ENCODE results near the gene RNF208. TPM values are rescaled to one million over a fixed set of nuclear protein-coding genes. Genes with fewer than 3 reads are reported as not detected.

The RNF208 gene
- total RNA-seq, 1 experiment from 2014 or later: 38.0 TPM

GRCh38 chr9:137173796-137174664 lies 48.0 kb downstream of the RNF208 start:
- no peaks in the 10 kb centered on the region for H3K9me2 ChIP-seq (ENCODE audit: insufficient read depth)
- no peaks in the 10 kb centered on the region for H3K27me3 ChIP-seq (ENCODE audit: insufficient read depth, low read depth)
- no peak overlapping the region for H3K27ac ChIP-seq
- intact Hi-C loops (cut with micrococcal nuclease; ENCODE audit: unreplicated experiment): loop anchor here (2.0 kb wide), 1 partner anchor 15 kb away; the partner anchor contains the start of genes ANAPC2 and SSNA1
- H3K9me3 ChIP-seq (ENCODE audit: insufficient read depth, low read depth): no peaks in the 10 kb centered on the region
- POLR2A ChIA-PET (ENCODE audit: unreplicated experiment): no interaction called here
- no peaks in the 10 kb centered on the region for H4K20me1 ChIP-seq (ENCODE audit: insufficient read depth)
- no peak overlapping the region for H3K4me3 ChIP-seq
- CTCF ChIA-PET: no interaction called here
- TF ChIP-seq, protein P1, sequence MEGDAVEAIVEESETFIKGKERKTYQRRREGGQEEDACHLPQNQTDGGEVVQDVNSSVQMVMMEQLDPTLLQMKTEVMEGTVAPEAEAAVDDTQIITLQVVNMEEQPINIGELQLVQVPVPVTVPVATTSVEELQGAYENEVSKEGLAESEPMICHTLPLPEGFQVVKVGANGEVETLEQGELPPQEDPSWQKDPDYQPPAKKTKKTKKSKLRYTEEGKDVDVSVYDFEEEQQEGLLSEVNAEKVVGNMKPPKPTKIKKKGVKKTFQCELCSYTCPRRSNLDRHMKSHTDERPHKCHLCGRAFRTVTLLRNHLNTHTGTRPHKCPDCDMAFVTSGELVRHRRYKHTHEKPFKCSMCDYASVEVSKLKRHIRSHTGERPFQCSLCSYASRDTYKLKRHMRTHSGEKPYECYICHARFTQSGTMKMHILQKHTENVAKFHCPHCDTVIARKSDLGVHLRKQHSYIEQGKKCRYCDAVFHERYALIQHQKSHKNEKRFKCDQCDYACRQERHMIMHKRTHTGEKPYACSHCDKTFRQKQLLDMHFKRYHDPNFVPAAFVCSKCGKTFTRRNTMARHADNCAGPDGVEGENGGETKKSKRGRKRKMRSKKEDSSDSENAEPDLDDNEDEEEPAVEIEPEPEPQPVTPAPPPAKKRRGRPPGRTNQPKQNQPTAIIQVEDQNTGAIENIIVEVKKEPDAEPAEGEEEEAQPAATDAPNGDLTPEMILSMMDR (conservative IDR thresholded peaks at IDR 0.05): no peak
- TF ChIP-seq EZH2 (IDR thresholded peaks at IDR 0.05; ENCODE audit: low read depth): no peak
- H3K79me2 ChIP-seq (ENCODE audit: low read depth): no peaks in the 10 kb centered on the region
- H3K36me3 ChIP-seq (ENCODE audit: low read depth): no peaks in the 10 kb centered on the region
- BruUV-seq (replicated peaks): no TSS peak
- H2AFZ ChIP-seq: no peak overlapping the region
- peaks cover 21% of the 10 kb centered on the region; the same call in 1 of the 2 replicates for H3F3A ChIP-seq (ENCODE audit: insufficient read depth, low read depth)
- peaks cover 13% of the 10 kb centered on the region; the same call in 1 of the 2 replicates for H3K4me1 ChIP-seq (replicated peaks; ENCODE audit: insufficient read depth)
- DNase-seq: no peak
- H3K4me2 ChIP-seq: no peak overlapping the region

DNA sequence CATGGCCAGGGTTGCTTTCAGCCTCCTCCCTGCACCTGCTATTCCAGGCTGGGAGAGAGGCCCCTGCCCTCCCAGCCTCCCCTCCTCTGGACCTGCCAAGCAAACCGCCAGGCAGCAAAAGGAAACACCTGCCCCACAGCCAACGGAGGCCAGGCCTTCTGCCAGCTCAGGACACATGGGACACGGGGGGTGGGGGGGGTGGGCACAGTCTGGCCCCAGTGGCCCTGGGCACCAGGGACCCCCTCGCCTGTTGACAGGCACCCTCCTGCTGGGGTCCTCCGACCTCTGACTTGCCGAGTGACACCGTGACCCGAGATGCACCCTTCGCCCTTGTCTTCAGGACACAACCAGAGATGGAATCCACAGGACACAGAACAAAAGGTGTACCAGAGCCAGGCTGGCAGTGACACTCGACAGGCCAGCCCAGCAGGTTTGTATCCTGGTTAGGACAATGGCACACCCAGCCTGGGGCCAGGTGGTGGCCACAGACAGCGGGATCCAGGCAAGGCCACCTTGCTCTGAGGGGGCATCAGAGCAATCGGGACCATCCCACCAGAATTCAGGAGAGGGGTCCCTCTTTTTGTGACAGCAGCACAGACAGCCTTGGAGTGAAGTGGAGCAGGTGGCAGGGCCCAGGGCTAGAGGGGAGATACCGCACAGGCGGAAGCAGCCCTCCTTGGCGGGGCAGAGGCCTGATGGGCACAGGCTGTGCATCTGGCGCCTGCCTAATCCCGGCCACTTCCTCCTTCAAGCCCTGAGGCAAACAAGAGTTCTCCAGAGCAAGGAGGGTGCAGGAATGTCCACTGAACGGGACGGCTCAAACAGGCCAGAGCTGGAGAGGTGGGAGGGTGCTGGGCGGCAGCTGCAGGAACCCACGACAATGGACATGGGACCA lies 48.9 kb downstream of the RNF208 start:
- no peaks in the 10 kb centered on the region for H3K36me3 ChIP-seq (ENCODE audit: low read depth)
- no TSS peak for BruUV-seq (replicated peaks)
- no peaks in the 10 kb centered on the region for H3K9me2 ChIP-seq (ENCODE audit: insufficient read depth)
- ChIA-PET POLR2A (ENCODE audit: unreplicated experiment) (no interaction called here), CTCF (no interaction called here)
- TF ChIP-seq, protein P1 (conservative IDR thresholded peaks at IDR 0.05): no peak
- no peak for TF ChIP-seq EZH2 (IDR thresholded peaks at IDR 0.05; ENCODE audit: low read depth)
- intact Hi-C loops (cut with micrococcal nuclease; ENCODE audit: unreplicated experiment): loop anchor here (2.0 kb wide), 1 partner anchor 16 kb away; the partner anchor contains the start of genes ANAPC2 and SSNA1
- peak overlapping the region; percentile 14; the same call in 1 of the 2 replicates for H3K4me2 ChIP-seq
- H3K4me1 ChIP-seq (replicated peaks; ENCODE audit: insufficient read depth): peaks cover 13% of the 10 kb centered on the region; the same call in 1 of the 2 replicates
- H3F3A ChIP-seq (ENCODE audit: insufficient read depth, low read depth): peaks cover 21% of the 10 kb centered on the region; the same call in 1 of the 2 replicates
- no peak overlapping the region for H2AFZ ChIP-seq
- no peak overlapping the region for H3K27ac ChIP-seq
- no peaks in the 10 kb centered on the region for H4K20me1 ChIP-seq (ENCODE audit: insufficient read depth)
- no peaks in the 10 kb centered on the region for H3K79me2 ChIP-seq (ENCODE audit: low read depth)
- DNase-seq: peak; percentile 58 to 75
- no peaks in the 10 kb centered on the region for H3K27me3 ChIP-seq (ENCODE audit: insufficient read depth, low read depth)
- no peak overlapping the region for H3K4me3 ChIP-seq
- no peaks in the 10 kb centered on the region for H3K9me3 ChIP-seq (ENCODE audit: insufficient read depth, low read depth)
